K562 (cell line): ENCODE measurements around the gene GNG7. TPM values are rescaled to one million over a fixed set of nuclear protein-coding genes. Genes with fewer than 3 reads are reported as not detected.

ENCODE experiments used
- AFF1 ChIP-seq, 2 experiments: fragments of 450-650 bp; IDR thresholded peaks; 2 replicates each; pipeline ENCODE4 v1.6.1; 2018; ENCODE audit warnings: mild to moderate bottlenecking in 2 of 2, low read depth in 1 of 2; ENCODE audit not compliant: partially characterized antibody in 2 of 2
- MGA ChIP-seq: fragments of 450-650 bp; IDR thresholded peaks from 2 replicates; pipeline ENCODE4 v1.6.1; 2016; ENCODE audit warnings: mild to moderate bottlenecking, moderate library complexity
- RREB1 ChIP-seq: fragments of 250-450 bp; sonication (Bioruptor Pico); IDR thresholded peaks from 2 replicates; pipeline ENCODE4 v1.4.0; 2020
- ZNF133 ChIP-seq: fragments of 250-450 bp; sonication (Bioruptor Pico); IDR thresholded peaks from 2 replicates; pipeline ENCODE4 v1.4.0; 2020; ENCODE audit warnings: mild to moderate bottlenecking
- ZNF75A ChIP-seq: fragments of 450-650 bp; formaldehyde crosslinking; IDR thresholded peaks from 2 replicates; pipeline ENCODE4 v1.4.0; 2020; ENCODE audit warnings: mild to moderate bottlenecking
- polyA plus RNA-seq, 8 experiments: library from polyadenylated mRNA; depleted of rRNA in 4 of 8; stranded (reverse) in 5 of 8; unstranded in 3 of 8; fragments of >200 nt; fragmentation: Nextera tagmentation in 2 of 8; fragmentation: Illumina TruSeq in 1 of 8; extraction: Ambion mirVana in 2 of 8; extraction: Trizol in 1 of 8; gene quantifications; 2 replicates each; pipeline versions ENCODE4 v1.2.1 to v1.2.3, GENCODE V29; 2011 to 2014; ENCODE audit warnings: inconsistent platforms in 1 of 8, missing spikeins in 1 of 8
- total RNA-seq, 7 experiments: library from RNA; depleted of rRNA in 6 of 7; stranded (reverse); fragments of >200 nt in 6 of 7; fragmentation: Illumina TruSeq in 2 of 7; extraction: Trizol in 2 of 7; gene quantifications; 2 replicates each; pipeline versions ENCODE4 v1.2.1 to v1.2.3, GENCODE V29; 2011 to 2021; ENCODE audit warnings: low replicate concordance in 1 of 7

Gene GNG7
- total and polyA plus RNA-seq, 9 of the 15 experiments (the other 6 are each of a cell fraction or from before 2014, with no cell fraction given), result 0.01 to 0.20 (median 0.06) TPM; not detected in 1

- TF ChIP-seq MGA (no peak), AFF1 (IDR thresholded peaks at IDR 0.05; ENCODE audit: low read depth in 1 of 2, partially characterized antibody in 2 of 2) (no peak), ZNF133 (CRISPR knock-in tag) (no peak), ZNF75A (no peak), RREB1 (CRISPR knock-in tag) (no peak)
Measured at GRCh38 chr19:2724148-2724557, 21.7 kb upstream of the GNG7 start (continued).
